HG03060 (cell line): ENCODE measurements around the gene TPBGL.

Experiments
- ATAC-seq: cut with Tn5 transposase; IDR thresholded peaks from one replicate; pipeline ENCODE4 v1.9.1; 2021; ENCODE audit warnings: low read depth, moderate number of reproducible peaks; ENCODE audit not compliant: unreplicated experiment

Gene TPBGL

DNA sequence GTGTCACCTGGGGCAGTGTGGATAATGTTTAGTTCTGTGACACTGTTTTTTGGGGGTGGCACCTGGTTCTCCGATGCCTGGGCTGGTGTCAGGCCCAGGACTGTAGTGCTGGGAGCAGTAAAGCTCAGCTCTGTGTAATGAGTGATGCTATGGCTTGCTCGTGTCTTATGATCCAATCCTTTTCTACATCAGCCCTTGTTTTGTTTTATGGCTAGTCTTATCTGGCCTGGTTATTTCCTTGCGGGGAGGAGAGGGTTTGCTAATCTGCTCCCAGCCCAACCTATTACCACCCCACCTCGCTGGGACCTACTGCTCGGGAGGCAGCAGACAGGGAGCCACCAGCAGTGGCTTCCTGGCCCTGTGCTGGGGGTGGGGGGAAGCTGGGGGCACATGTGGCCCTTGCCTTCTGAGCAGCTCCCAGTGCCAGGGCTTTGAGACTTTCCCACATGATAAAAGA is 35.0 kb upstream of the TPBGL start:
- no peak for ATAC-seq

- no peak for ATAC-seq
These were observed 32.1 kb upstream of the TPBGL start for GRCh38 chr11:75208446-75208845.

GRCh38 chr11:75212411-75212810 is 28.2 kb upstream of the TPBGL start:
- ATAC-seq: no peak

- ATAC-seq: no peak
These were observed 26.2 kb upstream of the TPBGL start for GRCh38 chr11:75214411-75214821.

DNA sequence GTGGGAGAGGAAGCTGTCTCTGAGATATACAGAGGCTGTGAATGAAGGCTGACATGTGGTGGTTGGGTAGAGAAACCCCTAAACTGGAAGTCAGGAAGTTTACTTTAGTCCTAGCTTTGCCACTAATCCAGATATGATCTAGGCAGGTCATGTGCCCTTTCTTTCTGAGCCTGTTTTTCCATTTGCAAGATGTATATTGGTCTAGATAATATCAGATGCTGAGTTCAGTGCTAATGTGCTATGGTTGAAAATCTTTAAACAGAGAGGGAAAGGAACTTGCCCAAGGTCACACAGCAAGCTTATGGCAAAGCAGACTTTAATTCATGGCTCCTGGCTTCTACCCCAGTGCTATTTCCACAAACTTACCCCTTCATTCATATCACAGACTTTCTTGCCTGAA is 25.7 kb upstream of the TPBGL start:
- no peak for ATAC-seq

DNA sequence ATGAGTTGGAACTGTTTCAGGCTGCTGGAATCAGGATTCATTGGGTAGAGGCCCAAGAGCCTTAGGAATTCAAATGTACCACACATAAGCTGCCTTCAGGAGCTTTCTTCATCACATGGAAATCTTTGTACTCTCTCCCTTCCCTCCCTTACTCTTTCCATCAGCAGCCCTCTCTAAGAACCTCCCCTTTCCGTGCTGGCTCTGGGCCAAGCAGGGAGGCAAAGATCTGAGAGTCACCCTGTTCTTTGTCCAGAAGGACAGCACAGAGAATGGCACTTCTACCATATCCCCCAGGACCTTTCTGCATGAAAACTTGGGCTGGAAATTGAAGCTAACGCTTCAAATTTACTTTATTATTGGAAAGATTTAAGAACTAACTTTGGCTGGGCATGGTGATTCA is 20.7 kb upstream of the TPBGL start:
- ATAC-seq: no peak

DNA sequence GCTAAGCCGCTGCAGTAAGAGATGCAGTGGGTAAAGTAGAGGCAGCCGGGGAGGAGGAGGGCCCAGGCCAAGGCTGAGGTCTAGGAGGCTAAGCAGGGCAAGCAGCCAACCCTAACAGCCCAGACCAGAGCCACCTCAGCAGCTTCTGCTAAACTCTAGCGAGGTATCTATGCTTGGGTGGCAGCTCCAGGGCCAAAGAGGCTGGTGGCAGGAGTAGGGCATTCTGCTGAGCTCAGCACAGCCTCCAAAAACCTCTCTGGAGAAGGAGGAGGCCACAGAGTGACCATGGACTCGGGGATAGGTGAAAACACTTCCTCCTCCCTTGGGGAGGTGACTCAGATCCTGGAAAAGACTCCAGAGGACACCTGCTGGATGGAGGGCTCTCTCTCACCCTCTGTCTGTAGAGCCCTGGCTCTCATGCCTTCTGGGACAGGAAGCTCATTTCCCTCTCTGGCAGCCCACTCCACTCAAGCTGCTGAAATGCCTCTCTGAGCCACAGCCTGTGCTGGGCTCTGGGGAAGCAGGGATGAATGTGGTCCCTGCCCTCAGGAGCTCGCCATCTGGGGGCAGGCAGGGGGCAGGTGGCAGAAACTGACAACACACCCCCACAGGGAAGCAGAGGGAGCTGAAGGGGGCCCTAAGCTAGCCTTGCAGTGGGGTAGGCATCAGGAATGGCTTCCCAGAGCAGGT is 16.5 kb upstream of the TPBGL start:
- ATAC-seq: no peak

DNA sequence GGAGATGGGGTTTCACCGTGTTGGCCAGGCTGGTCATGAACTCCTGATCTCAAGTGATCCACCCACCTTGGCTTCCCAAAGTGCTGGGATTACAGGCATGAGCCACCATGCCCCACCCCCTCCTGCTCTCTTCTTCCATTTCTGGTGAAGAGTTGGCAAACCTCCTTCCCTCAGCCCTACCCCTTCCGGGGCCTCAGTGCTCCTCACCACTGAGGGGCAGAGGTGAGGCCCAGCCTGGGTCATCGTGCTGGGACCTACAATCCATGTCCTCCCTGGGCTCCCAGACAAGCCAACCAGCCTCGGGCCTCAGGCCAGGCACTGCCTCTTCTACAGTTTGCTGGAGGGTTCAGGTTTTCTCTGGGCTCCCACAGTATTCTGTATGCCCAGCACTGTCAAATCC is 14.8 kb upstream of the TPBGL start:
- ATAC-seq: no peak

- ATAC-seq: no peak
These were observed 11.1 kb upstream of the TPBGL start for GRCh38 chr11:75229466-75229865.

- ATAC-seq: no peak
These were observed 10.0 kb upstream of the TPBGL start for GRCh38 chr11:75230621-75231020.

DNA sequence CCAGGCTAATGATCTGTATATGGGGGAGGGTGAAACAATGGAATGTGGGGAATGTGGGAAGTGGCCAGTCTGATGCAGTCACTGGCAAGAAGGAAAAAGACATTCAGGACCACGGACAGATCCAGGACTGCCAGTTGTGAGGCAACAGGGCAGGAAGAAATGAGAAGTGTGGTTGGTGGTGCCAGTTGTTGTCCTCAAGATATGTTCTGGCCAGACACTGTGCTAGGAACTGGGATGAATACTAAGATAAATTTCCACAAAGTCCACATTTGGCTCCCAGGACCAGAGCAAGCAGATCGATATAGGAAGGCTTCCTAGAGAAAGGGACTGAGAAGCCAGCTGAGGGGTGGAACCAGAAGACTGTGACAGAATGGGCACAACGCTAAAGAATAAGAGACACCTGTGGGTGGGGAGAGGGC is 6.8 kb upstream of the TPBGL start:
- no peak for ATAC-seq

GRCh38 chr11:75236062-75236461 is 4.5 kb upstream of the TPBGL start:
- no peak for ATAC-seq

GRCh38 chr11:75237050-75237449 is 3.5 kb upstream of the TPBGL start:
- ATAC-seq: no peak

GRCh38 chr11:75238595-75239440 is 1.8 kb upstream of the TPBGL start:
- no peak for ATAC-seq

DNA sequence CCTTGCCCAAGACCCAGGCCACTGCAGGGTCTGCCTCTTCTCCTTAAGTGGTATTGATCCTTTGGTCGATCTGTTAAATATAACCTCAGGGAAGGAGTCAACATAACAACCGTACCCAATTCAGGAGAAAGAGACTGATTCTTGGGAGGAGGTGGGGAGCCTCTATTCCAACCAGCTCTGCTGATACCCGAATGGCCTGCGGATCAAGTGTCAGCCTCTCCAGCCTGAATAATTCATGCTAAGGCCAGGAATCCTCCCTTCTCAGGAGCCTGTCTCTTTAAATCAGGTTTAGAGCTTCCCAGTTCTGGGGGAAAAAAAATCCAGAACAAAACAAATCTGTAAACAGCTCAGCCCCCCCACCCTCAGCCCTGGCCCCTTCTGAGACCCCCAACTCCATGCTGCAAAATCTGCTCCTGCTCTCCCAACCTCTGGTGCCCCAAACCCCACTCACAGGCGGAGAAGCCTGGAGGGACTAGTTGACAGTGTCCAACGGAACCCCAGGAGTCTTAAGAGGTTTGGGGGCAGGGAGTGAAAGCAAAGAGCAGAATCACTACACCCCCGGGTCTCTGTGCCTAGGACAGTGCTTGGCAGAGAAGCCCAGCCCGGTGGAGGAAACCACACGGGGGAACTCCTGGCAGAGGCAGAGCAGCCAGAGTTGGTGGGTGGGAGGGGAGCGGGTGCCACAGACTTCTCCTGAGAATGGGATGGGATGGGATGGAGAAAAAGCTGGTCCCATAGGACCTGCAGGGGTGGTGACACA is 863 bp upstream of the TPBGL start:
- no peak for ATAC-seq

DNA sequence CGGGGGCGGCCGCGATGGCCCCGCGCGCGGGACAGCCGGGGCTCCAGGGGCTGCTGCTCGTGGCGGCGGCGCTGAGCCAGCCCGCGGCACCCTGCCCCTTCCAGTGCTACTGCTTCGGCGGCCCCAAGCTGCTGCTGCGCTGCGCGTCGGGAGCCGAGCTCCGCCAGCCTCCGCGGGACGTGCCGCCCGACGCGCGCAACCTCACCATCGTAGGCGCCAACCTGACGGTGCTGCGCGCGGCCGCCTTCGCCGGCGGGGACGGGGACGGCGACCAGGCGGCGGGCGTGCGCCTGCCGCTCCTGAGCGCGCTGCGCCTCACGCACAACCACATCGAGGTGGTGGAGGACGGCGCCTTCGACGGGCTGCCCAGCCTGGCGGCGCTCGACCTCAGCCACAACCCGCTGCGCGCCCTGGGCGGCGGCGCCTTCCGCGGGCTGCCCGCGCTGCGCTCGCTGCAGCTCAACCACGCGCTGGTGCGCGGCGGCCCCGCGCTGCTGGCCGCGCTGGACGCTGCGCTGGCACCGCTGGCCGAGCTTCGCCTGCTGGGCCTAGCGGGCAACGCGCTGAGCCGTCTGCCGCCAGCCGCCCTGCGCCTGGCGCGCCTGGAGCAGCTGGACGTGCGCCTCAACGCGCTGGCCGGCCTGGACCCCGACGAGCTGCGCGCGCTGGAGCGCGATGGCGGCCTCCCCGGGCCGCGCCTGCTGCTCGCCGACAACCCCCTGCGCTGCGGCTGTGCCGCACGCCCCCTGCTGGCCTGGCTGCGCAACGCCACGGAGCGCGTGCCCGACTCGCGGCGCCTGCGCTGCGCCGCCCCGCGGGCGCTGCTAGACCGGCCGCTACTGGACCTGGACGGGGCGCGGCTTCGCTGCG is 697 bp downstream of the TPBGL start:
- no peak for ATAC-seq

- ATAC-seq: no peak
These were observed 1.5 kb downstream of the TPBGL start for GRCh38 chr11:75241906-75242644.

GRCh38 chr11:75242722-75243600 is 2.4 kb downstream of the TPBGL start:
- no peak for ATAC-seq
